ENCODE measurements around the gene PANK4.

Gene PANK4

GRCh38 chr1:2519729-2520128, 6.7 kb downstream of the PANK4 start:
- no peak overlapping the region for H3K4me3 Mint-ChIP-seq
- H3K27me3 Mint-ChIP-seq = no peaks in the 10 kb centered on the region
- H3K27ac Mint-ChIP-seq = no peak overlapping the region
- H3K36me3 Mint-ChIP-seq (ENCODE audit: low read depth) = peaks cover 14% of the 10 kb centered on the region
- no peaks in the 10 kb centered on the region for H3K9me3 Mint-ChIP-seq
- H3K4me1 Mint-ChIP-seq (ENCODE audit: low read depth) = peaks cover 24% of the 10 kb centered on the region

DNA sequence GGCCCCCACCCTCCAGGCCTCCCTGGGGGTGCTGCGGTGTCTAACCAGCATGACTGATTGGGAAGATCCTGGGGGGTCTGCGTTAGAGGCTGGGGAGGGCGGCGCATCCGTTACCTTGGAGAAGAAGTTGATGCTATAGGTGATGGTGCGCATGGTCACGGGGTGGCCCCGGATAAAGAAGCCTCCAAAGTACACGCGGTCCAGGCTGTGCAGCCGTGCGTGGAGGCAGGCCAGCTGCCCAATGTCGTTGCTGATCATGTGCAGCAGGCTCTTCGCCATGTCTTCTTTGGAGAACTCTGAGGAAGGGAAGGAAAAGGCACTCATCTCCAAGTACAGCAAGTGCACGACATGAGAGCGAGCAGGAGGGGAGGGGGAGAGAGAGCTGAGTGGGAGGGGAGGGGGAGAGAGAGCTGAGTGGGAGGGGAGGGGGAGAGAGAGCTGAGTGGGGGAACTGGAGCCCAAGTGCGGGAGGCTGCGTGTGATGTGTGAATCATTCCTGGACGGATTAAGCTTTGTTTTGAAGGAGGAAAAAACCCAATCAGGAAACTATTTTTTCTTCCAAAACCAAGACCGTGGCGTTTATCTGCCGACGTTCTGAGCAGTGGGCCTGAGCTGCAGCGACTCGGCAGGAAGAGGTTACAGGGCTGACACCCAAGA, 7.2 kb downstream of the PANK4 start:
- Mint-ChIP-seq H3K4me1 (ENCODE audit: low read depth) (peaks cover 18% of the 10 kb centered on the region), H3K27me3 (no peaks in the 10 kb centered on the region), H3K9me3 (no peaks in the 10 kb centered on the region), H3K36me3 (ENCODE audit: low read depth) (peaks cover 14% of the 10 kb centered on the region), H3K4me3 (no peak overlapping the region), H3K27ac (no peak overlapping the region)

DNA sequence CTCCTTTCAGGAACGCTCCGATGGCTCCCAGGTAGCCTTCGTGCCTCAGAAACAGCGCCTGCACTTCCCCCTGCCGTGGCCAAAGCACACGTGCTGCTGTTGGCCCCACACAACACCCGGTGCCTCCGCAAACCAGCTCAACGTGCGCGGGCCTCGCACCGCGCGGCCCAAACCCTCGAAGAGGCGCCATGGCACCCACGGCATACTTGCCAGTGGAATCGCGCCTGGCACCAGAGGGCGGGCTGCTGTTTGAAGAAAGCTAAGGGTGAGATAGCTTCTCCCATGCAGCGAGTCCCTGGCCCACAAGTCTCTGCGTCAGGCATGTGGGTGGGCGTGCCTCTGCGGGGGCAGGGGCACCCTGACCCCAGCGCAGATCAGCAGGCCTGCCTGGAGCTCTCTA, 7.9 kb downstream of the PANK4 start:
- peaks cover 12% of the 10 kb centered on the region for H3K4me1 Mint-ChIP-seq (ENCODE audit: low read depth)
- no peaks in the 10 kb centered on the region for H3K27me3 Mint-ChIP-seq
- H3K4me3 Mint-ChIP-seq = no peak overlapping the region
- H3K9me3 Mint-ChIP-seq = no peaks in the 10 kb centered on the region
- no peak overlapping the region for H3K27ac Mint-ChIP-seq
- H3K36me3 Mint-ChIP-seq (ENCODE audit: low read depth) = peaks cover 14% of the 10 kb centered on the region

DNA sequence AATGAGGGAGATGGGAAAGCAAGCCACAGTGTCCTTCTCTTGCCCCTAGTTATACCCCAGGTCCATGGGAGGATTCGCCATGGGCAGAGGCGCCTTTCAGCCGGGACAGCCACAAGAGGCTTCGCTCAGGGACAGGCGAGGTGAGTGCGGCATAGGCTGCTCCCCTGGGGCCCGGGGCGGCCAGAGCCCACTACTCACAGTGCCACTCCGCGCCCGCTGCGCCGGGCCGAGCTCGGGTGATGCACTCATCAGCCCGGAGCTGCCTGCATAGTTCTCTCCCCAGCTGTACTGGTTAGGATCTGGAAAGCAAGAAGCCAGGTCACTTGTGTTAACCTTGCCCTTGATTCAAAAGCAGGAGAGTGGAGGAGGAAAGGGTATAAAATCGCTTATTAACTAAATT, 8.4 kb downstream of the PANK4 start:
- Mint-ChIP-seq H3K36me3 (ENCODE audit: low read depth) (peaks cover 17% of the 10 kb centered on the region), H3K4me1 (ENCODE audit: low read depth) (peaks cover 6% of the 10 kb centered on the region), H3K27me3 (no peaks in the 10 kb centered on the region), H3K27ac (no peak overlapping the region), H3K9me3 (no peaks in the 10 kb centered on the region), H3K4me3 (no peak overlapping the region)

DNA sequence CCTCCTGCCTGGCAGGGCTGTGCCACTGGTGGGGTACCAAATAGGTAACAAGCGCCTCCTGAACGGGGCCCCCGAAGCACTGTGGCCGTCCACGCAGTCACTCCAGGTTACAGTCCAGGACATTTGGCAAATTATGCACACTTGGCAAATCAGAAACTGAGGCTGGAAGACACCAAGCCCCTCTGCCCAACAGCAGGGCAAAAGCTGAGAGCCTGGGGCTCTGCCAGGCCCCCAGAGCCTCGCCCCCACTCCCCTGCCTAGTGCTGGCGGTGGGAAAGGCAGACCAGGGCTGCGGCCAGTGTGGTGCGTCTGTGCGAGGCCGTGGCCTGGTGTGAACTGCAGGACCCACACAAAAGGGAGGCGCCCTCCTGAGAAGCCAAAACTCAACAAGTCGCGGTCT, 9.4 kb downstream of the PANK4 start:
- H3K27ac Mint-ChIP-seq = no peak overlapping the region
- H3K4me1 Mint-ChIP-seq (ENCODE audit: low read depth) = no peaks in the 10 kb centered on the region
- no peak overlapping the region for H3K4me3 Mint-ChIP-seq
- H3K27me3 Mint-ChIP-seq = no peaks in the 10 kb centered on the region
- H3K9me3 Mint-ChIP-seq = no peaks in the 10 kb centered on the region
- peaks cover 18% of the 10 kb centered on the region for H3K36me3 Mint-ChIP-seq (ENCODE audit: low read depth)

- Mint-ChIP-seq H3K4me1 (ENCODE audit: low read depth) (no peaks in the 10 kb centered on the region), H3K27ac (no peak overlapping the region), H3K9me3 (no peaks in the 10 kb centered on the region), H3K4me3 (no peak overlapping the region), H3K27me3 (no peaks in the 10 kb centered on the region), H3K36me3 (ENCODE audit: low read depth) (peaks cover 17% of the 10 kb centered on the region)
Measured at GRCh38 chr1:2516124-2516523, 10.3 kb downstream of the PANK4 start.

- Mint-ChIP-seq H3K27ac (no peak overlapping the region), H3K9me3 (no peaks in the 10 kb centered on the region), H3K36me3 (ENCODE audit: low read depth) (peaks cover 13% of the 10 kb centered on the region), H3K4me3 (no peak overlapping the region), H3K27me3 (no peaks in the 10 kb centered on the region), H3K4me1 (ENCODE audit: low read depth) (no peaks in the 10 kb centered on the region)
Measured at GRCh38 chr1:2515763-2516080, 10.7 kb downstream of the PANK4 start.

DNA sequence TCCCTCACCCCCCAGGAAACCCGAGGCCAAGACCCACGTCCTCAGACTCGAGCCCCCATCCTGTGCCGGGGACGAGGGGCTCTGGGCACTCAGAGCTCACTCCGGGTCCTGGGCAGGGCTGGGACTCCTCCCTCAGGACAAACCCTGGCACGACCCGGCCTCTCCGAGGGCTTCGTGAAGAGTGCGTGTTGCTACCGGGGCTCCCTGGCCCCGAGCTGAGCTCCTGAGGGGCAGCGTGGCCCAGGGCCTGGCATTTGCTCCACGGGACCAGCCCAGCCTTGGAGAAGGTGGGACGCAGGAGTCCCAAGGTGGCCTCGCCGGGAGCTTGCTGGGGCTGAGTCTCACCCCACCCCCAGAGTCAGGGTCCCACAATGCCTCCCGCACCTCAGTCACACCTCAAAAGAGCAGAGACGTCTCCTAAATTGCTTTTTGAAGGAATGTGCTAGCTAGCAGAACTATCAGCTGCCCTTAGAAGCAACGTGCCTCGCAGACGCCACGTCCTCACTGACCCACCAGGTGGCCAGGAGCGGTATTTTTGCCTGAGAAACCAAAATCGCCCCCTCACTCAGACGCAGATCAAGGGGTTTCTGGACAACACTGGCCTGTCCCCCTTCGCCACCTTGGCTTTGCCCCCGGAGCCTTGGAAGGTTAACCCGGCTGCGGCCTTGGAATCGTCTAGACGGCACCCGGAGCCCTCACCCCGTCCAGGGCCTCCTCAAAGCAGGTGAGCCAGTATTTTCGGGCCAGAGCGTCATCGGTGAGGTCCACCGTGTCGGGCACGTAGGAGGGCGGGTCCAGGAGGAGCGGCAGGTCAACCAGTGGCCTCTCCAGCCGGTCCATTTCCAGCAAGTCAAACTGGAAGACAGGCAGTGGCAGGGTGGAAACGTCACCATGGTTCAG, 11.3 kb downstream of the PANK4 start:
- Mint-ChIP-seq H3K9me3 (no peaks in the 10 kb centered on the region), H3K36me3 (ENCODE audit: low read depth) (peaks cover 10% of the 10 kb centered on the region), H3K27me3 (no peaks in the 10 kb centered on the region), H3K27ac (no peak overlapping the region), H3K4me3 (no peak overlapping the region), H3K4me1 (ENCODE audit: low read depth) (no peaks in the 10 kb centered on the region)

DNA sequence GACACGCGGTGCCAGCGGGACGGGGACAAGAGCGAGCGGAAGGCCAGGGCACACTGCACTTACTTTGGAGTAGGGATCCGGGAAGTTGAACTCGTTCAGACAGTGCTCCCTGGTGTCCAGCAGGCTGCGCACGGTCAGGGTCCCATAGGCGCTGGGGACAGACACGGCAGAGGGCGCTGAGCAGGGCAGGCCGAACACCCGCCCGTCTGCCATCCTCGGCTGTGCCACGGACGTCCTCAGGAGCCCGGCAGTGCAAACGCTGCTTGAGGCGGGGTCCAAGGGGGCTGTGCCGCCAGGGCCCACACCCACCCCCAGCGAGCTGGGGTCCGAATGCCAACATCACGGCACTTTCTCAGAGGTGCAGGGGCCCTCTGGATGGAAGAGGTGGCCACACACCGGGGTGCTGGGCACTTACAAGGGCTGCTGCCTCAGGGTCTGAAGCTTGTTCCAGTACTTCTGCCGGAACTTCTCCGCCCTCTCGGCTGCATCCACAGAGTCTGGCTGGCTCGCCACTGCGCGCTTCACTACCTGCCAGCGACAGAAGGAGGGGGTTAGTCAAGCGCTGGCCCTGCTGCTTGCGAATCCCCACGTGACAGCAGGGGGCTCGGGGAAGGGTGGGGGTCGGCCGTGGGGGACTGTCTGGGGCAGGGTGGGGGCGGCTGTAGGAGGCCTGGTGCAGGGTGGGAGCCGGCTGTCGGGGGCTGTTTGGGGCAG, 12.3 kb downstream of the PANK4 start:
- H3K4me1 Mint-ChIP-seq (ENCODE audit: low read depth) = no peaks in the 10 kb centered on the region
- no peak overlapping the region for H3K27ac Mint-ChIP-seq
- no peaks in the 10 kb centered on the region for H3K27me3 Mint-ChIP-seq
- H3K9me3 Mint-ChIP-seq = no peaks in the 10 kb centered on the region
- peaks cover 10% of the 10 kb centered on the region for H3K36me3 Mint-ChIP-seq (ENCODE audit: low read depth)
- H3K4me3 Mint-ChIP-seq = no peak overlapping the region

DNA sequence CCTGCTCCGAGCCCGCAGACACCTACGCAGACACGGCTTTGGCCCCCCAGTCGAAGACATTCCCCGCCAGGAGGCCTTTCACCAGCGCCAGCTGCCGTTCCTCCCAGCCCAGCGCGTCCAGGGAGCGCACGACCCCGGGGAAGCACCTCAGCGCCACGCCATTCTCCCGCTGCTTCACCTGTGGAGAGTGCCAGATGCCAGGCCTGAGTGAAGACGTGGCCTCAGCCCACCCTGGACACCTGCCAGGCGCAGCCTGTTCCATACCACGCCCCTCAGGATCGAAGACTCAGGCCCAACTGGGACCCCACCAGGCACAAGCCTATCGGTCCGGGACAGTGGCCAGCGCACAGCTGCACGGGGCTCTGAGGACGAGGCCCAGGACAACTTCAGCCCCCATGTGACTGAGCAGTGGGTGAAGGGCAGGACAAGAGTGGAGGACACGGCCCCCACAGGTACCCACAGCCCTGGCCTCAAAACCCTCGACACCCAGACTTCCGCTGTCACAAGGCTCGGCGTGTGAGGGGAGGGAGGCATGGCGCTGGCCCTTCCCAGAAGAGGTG, 13.5 kb downstream of the PANK4 start:
- Mint-ChIP-seq H3K9me3 (no peaks in the 10 kb centered on the region), H3K36me3 (ENCODE audit: low read depth) (peaks cover 8% of the 10 kb centered on the region), H3K27ac (no peak overlapping the region), H3K4me3 (no peak overlapping the region), H3K27me3 (no peaks in the 10 kb centered on the region), H3K4me1 (ENCODE audit: low read depth) (no peaks in the 10 kb centered on the region)

DNA sequence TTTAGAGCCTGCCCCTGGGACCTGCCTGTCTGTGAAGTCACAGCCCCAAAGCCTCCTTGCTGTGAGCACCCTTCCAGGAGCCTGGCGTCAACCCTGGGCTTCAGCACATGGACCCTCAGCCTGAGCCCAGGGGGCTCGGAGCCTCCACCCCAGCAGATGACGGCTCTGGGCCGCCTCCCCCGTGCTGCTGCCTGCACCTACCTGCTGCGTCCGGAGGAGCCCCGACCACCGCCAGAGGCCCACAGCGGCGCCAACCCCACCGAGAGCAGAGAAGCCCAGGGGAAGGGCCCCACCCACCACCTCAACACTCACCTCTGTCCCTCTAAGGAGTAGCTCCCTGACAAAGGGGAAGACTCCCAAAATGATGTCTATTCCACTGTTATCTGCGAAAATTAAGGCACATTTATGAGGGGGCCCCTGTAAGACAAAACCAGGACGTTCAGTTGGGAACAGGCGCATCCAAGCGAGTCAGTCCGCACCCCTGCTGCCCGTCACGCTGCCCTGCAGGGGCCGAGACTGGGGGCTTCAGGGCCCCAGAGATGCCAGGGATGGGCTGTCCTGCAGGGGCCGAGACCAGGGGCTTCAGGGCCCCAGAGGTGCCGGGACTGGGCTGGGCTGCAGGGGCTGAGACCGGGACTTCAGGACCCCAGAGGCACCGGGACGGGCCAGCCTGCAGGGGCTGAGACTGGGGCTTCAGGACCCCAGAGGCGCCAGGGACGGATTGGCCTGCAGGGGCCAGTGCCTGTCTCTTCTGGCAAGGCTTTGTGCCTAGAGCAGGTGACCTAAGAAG, 15.8 kb downstream of the PANK4 start:
- peaks cover 4% of the 10 kb centered on the region for H3K36me3 Mint-ChIP-seq (ENCODE audit: low read depth)
- no peak overlapping the region for H3K4me3 Mint-ChIP-seq
- H3K27me3 Mint-ChIP-seq = no peaks in the 10 kb centered on the region
- H3K4me1 Mint-ChIP-seq (ENCODE audit: low read depth) = no peaks in the 10 kb centered on the region
- no peak overlapping the region for H3K27ac Mint-ChIP-seq
- H3K9me3 Mint-ChIP-seq = no peaks in the 10 kb centered on the region

DNA sequence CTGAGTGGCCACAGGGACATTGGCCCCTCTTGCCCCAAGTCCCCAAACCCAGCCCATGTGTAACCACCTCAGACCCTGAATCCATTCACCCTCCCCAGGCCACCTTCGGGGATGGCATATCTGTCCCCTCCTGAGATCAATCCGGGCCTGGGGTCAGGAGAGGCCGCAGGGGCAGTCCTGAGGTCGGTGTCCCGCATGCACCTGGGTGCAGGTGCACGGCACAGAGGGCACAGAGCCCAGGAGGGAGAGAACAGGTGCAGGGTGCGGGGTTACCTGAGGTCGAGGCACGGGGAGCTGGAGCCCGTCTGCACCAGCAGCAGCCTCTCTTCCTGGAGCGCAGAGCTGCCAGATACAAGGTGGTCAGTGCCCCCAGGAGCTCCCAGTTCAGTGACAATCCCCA, 16.8 kb downstream of the PANK4 start:
- H3K4me3 Mint-ChIP-seq = no peak overlapping the region
- no peaks in the 10 kb centered on the region for H3K9me3 Mint-ChIP-seq
- no peaks in the 10 kb centered on the region for H3K27me3 Mint-ChIP-seq
- peaks cover 4% of the 10 kb centered on the region for H3K36me3 Mint-ChIP-seq (ENCODE audit: low read depth)
- H3K4me1 Mint-ChIP-seq (ENCODE audit: low read depth) = no peaks in the 10 kb centered on the region
- H3K27ac Mint-ChIP-seq = no peak overlapping the region

GRCh38 chr1:2508751-2509150, 17.6 kb downstream of the PANK4 start:
- Mint-ChIP-seq H3K27ac (no peak overlapping the region), H3K4me3 (no peak overlapping the region), H3K4me1 (ENCODE audit: low read depth) (no peaks in the 10 kb centered on the region), H3K9me3 (no peaks in the 10 kb centered on the region), H3K27me3 (no peaks in the 10 kb centered on the region), H3K36me3 (ENCODE audit: low read depth) (peaks cover 4% of the 10 kb centered on the region)

- H3K4me1 Mint-ChIP-seq (ENCODE audit: low read depth) = no peaks in the 10 kb centered on the region
- no peaks in the 10 kb centered on the region for H3K27me3 Mint-ChIP-seq
- H3K27ac Mint-ChIP-seq = no peak overlapping the region
- H3K4me3 Mint-ChIP-seq = no peak overlapping the region
- H3K9me3 Mint-ChIP-seq = no peaks in the 10 kb centered on the region
- peaks cover 4% of the 10 kb centered on the region for H3K36me3 Mint-ChIP-seq (ENCODE audit: low read depth)
Measured at GRCh38 chr1:2508180-2508579, 18.2 kb downstream of the PANK4 start.

Measured in stimulated activated naive CD8-positive, alpha-beta T cell treated with anti-CD3 and anti-CD28 coated beads, Interleukin-15, Interleukin-2, amounts not matched to agents 100 ng/mL and 50 ng/mL, for 24 hours (primary cell).